ENCODE results near the gene LLPH.

- no peak for TF ChIP-seq CTCF (conservative IDR thresholded peaks at IDR 0.05; ENCODE audit: low read length)
- TF ChIP-seq EZH2phosphoT487 (IDR thresholded peaks at IDR 0.05; ENCODE audit: borderline replicate concordance) = no peak
Measured at GRCh38 chr12:66120477-66120876, 10.1 kb downstream of the LLPH start.

Measured in Loucy (cell line).